ENCODE data around the gene PRLR.
"Not testable (repeated sequence)": the region's sequence is repeated elsewhere in the genome, so short reads cannot be mapped to it uniquely, and the experiment has no call there.

Gene PRLR

DNA sequence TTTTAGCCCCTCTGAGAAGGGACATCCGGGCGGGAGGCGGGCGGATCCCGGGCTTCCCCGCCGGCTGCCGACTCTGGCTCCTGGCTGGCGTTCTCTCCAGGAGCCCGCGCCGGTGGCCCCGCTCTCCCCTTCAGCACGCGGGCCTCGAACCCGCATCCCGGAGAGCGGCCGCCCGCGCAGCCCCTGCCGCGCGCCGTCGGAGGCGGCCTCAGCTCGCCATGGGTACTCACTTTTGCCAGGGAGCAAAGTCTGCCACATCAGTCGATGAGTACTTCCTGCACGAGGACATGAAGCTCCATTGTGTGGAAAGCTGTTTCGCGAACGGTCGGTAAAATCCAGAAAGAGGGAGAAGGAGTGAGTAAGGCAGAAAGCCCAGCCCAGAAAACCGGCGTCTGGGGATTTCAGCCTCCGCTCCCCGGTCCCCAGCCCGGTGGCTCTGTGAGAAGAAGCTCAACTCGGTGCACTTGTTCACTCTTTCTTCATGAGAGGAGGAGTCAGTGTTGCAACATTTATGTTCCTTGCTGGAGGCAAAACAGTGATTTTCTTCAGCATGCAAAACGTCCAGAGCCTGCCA, at the start of gene PRLR:
PRLR (minus strand) TSS at position 450 of the 574 bp plus-strand sequence. CDS start 140,867 bp downstream, outside the sequence.
- no peak for DNase-seq (ENCODE audit: low read depth in 2 of 2)

DNA sequence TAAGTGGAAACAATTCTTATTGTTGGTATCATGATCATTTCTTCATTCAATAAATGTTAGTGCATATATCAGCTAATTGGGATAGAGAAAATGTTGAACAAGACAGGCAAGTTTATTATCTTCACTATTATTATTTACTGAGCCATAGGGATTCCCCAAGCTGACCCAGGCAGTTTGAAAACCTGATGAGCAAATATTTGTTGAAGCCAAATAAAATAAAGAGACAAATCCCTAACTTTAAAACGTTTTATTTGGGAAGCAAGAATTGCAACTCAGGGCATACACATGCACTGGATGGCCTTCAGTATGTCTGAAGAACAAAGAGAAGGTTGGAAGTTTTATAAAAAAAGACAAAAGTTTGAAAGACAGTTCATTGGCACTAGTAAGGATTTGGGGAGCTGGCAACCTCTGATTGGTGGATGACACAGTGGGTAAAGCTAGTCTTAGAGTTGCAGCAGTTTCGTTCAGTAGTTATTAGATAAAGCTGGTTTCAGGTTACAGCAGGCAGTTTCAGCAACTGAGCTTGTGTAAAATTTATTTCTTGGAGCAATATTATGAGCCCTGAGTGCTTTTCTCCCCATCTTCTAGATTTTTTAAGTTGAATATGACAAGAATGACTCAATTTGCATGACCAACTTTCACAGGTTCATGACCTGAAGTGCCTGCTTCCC, 44.7 kb upstream of the PRLR start:
- no peak for DNase-seq (ENCODE audit: low read depth in 2 of 2)

DNA sequence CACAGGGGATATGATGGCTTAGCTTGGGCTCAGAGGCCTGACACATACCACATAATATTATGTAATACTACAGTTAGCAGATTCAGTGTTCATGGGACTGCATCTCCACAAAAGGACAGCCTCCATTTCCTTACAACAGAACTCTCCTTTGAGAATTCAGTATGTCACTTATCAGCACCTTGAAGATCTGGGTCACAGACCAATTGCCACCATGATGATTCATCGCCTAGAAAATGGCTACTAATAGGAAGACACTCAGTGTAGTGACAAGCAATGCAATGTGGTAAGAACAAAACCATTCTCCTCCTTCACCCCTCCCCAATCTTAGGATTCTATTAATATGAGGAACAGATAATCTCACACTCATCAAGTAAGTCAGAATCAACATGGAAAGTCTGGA, 38.7 kb upstream of the PRLR start:
- DNase-seq (ENCODE audit: low read depth in 2 of 2): no peak

DNA sequence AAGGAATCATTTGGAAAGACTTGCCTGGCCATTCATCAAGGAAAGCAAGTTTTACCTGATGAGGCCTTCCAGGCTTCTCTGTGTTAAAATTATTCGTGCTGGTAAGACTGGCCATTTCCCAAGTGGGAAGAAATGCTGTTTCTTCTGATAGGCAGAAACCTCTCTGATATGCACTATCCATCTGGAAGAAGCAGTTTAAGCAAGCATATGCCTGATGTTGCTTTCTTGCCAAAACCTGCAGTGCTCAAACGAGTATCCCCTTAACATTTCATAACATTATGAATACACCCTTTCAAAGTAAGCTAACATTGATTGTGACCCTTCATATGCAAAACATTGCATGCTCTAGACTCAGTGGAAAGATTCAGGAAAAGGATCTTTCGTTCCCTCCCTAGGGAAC, 36.0 kb upstream of the PRLR start:
- no peak for DNase-seq (ENCODE audit: low read depth in 2 of 2)

DNA sequence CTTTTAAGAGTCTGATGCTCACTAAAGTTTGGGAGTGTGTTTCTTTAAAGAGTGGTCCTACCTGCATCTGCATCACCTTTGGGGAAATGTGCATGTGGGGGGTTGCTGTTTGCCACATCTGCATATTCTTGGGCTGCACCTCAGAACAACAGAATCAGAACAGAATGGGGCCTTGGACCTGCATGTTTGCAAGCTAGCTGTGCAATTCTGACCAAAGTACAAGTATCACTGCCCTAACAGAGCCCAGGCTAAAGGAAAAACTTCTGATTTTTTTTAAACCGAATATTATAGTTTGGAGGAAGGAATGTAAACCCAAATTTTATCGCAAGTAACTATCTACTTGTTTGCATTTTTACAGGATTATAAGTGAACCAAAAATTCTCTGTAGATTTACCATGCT, 34.2 kb upstream of the PRLR start:
- DNase-seq (ENCODE audit: low read depth in 2 of 2): no peak

DNA sequence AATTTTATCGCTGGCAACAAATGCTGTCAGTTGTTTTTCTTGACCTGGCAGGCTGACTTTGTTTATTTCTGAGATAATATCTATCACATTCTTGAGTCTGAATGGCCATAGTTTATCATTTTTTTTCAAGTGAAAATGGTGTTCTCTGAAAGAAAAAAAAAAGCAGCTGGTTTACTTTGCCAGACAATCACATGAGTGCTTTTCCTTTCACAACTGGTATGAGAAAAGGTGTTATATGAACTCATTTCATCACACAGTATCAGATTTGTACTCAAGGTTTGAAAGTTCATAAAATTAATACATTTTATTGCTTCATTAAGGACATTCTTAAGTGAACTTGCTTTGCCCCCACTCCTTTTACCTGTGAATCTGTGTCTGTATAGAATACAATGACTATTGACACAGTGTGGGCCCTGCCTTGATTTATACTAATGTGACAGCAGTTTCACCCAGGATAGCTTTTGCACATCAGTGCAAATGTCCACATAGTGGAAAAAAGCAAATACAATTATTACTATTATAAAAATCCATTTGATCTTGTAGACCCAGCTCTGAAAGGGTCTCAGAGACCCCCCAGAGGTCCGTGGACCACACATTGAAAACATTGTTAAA, 33.1 kb upstream of the PRLR start:
- DNase-seq (ENCODE audit: low read depth in 2 of 2): no peak

DNA sequence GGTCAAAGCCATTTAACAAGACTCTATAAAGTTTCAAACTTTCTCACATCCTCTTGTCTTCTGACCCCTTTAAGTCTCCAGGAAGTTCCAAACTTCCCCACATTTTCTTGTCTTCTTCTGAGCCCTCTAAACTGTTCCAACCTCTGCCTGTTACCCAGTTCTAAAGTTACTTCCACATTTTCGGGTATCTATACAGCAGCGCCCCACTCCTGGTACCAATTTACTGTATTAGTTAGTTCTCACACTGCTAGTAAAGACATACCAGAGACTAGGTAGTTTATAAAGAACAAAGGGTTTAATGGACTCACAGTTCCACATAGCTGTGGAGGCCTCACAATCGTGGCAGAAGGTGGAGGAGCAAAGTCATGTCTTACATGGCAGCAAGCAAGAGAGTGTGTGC, 23.3 kb upstream of the PRLR start:
- no peak for DNase-seq (ENCODE audit: low read depth in 2 of 2)

DNA sequence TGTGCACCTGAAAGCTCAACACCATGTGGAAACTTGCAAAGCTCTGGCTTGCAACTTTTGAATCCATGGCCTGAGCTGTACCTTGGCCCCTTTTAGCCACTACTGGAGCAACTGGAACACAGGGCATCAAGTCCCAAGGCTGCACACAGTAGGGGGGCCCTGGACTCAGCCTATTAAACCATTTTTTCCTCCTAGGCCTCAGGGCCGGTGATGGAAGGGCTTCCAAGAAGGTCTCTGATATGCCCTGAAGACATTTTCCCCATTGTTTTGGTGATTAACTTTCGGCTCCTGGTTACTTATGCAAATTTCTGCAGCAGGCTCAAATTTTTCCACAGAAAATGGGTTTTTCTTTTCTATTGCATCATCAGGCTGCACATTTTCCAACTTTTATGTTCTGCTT, 22.7 kb upstream of the PRLR start:
- no peak for DNase-seq (ENCODE audit: low read depth in 2 of 2)

DNA sequence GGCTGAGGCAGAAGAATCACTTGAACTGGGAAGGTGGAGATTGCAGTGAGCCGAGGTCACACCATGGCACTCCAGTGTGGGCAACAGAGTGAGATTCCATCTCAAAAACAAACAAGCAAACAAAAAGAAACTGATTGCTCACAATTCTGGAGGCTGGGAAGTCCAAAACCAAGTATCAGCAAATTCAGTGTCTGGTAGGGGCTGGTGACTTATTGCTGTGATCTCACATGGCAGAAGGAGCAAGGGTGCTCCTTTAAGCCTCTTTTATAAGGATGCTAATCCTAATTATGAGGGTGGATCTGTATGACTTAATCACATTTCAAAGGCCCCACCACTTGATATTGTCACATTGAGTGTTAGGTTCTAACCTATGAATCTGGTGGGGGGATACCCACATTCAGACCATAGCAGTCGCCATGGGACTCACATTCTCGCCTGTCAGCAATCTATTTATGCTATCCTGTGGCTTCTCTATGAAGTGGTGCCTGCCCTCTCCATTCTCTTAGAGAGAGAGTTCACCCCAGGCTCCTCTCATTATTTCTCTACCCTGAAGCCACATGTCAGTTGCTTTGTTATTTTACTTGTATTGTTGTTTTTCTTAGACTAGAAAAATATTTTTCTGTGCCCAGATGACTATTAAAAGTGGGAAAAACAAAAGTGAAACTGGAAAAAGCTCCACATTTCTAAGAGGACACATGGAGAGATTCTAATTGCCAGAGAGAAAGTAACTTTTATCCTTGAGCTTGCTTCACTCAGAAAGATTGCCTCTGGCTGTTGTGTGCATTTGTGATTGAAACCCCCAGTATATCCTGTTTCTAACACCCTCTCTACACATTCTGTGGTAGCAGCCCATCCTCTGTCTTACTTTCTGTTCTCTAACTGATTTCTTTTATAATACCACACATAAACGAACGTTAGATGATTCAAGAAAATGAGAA, 18.8 kb upstream of the PRLR start:
- no peak for DNase-seq (ENCODE audit: low read depth in 2 of 2)

DNA sequence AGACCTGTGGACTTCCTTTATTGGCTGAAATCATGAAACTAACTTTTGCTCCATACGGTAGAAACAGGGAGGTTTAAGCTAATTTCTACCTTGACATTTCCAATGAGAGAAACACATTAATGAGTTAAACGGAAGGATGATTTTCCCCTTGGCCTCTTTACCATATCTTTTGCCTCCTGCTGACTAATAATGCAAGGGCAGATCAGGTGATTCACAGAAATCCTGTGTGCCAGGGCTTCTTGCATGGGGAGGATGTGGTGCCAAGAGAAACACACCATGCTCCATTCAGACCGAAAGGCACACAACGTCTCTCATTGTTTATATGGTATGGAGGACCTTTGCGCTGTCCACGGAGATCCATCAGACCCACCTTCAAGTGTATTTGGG, 17.4 kb upstream of the PRLR start:
- DNase-seq (ENCODE audit: low read depth in 2 of 2): no peak

DNA sequence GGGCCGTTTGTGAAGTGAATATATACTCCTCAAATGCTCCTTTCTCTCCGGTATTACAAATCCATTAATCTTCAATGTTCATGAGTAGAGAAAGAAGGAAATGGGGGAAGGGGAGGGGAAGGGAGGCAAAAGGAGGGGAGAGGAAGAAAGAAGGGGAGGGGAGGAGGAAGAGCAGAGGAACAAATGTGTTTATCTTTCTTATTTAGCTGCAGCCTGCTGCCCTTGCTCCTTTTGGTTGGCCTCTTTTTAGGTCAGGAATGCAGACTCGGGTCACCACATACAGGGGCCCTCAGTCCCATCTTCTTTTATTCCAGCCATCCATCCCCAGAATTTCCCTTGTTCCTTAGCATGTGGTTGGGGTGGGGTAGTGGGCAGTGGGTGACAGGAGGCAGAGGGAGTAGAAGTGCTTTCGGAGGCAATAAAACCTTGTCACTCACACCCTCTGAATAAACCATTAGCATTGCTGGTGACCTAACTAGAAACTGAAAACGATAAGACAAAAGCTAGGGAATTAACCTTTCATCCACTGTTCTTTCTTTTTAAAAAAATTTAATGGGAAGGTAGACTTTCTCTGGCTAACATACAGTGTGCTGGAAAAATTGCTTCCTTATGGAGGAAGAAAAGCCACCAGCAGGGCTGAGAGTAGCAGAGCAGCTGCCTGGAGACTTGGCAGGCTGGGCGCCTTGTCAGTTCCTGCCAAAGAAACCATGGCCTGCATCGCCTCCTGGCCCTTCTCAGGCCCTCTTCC, 16.8 kb upstream of the PRLR start:
- no peak for DNase-seq (ENCODE audit: low read depth in 2 of 2)

DNA sequence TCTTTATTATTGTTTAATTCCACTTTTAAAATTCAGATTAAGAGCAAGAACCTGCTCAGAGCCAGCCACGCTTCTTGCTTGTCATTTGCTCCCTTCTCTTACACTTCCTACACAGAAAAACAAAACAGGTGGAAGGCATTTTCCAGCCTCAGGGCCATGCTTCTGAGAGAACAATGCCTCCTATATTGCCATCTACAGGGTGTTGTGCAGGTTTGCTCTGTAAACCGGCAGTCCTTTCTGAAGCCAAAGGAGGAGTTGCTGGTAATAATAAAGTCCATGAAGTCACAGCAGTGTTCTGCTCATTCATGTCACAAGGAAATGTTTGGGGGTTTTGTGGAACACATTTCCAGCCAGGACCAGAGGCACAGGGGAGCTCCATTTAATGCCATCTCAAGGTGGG, 16.1 kb upstream of the PRLR start:
- DNase-seq (ENCODE audit: low read depth in 2 of 2): no peak

DNA sequence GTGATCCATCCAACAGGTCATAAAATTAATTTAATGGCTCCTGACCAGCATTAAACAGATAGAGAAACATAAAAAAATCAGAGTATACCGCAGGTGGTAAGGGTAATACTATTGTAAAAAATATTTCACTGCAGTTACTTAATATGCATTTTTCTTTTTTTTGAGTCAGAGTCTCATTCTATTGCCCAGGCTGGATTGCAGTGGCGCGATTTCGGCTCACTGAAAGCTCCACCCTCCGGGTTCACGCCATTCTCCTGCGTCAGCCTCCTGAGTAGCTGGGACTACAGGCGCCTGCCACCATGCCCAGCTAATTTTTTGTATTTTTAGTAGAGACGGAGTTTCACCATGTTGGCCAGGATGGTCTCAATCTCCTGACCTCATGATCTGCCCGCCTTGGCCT, 15.1 kb upstream of the PRLR start:
- DNase-seq (ENCODE audit: low read depth in 2 of 2): not testable (repeated sequence)

DNA sequence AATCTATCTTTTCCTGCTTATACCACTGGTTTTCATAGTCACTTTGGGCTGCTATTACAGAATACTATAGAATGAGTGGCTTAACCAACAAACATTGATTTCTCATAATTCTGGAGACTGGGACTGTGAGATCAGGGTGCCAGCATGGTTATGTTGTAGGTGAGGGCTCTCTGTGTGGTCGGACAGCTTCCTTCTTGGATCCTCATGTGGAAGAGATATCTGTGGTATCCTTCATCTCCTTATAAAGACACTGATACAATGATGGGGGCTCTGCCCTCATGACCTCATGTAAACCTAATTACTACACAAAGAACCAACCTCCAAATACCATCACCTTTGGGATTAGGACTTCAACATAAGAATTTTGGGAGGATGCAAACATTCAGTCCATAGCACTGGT, 13.9 kb upstream of the PRLR start:
- DNase-seq (ENCODE audit: low read depth in 2 of 2): no peak

DNA sequence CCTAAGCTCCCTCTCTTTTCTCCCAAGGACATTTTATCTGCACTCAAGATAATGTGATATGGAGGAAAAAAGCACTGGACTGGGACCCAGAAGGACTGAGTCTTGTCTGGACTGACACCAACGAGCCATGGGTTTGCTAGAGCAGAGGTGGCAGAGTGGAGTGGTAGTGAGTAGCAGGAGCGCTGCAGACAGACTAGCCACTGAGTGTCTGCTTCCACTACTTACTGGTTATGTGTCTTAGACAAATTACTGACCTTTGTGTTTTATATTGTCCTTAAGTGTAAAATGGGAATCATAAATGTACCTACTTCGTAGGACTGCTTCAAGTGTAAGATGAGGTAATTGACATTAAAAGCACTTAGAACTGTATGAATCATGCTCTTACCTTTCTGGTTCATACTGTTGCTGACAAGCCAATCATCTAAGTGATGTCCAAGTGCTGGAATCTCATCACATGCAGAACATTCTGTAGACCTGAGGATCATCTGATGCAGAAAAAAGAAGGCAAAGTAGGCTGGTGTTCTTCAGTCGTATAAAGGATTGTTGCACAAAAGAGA, 12.5 kb upstream of the PRLR start:
- DNase-seq (ENCODE audit: low read depth in 2 of 2): no peak

DNA sequence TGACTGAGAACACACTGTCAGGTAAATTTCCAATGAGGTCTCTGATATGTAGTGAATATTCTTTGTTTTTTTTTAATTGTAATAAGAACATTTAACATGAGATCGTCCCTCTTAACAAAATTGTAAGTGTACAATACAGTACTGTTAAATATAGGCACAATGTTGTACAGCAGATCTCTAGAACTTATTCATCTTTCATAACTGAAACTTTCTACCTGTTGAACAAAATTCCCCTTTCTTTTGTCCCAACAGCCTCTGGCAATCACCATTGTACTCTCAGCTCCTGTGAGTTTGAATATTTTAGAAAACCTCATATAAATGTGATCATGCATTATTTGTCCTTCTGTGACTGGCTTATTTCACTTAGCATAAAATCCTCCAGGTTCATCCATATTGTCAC, 10.6 kb upstream of the PRLR start:
- DNase-seq (ENCODE audit: low read depth in 2 of 2): no peak

DNA sequence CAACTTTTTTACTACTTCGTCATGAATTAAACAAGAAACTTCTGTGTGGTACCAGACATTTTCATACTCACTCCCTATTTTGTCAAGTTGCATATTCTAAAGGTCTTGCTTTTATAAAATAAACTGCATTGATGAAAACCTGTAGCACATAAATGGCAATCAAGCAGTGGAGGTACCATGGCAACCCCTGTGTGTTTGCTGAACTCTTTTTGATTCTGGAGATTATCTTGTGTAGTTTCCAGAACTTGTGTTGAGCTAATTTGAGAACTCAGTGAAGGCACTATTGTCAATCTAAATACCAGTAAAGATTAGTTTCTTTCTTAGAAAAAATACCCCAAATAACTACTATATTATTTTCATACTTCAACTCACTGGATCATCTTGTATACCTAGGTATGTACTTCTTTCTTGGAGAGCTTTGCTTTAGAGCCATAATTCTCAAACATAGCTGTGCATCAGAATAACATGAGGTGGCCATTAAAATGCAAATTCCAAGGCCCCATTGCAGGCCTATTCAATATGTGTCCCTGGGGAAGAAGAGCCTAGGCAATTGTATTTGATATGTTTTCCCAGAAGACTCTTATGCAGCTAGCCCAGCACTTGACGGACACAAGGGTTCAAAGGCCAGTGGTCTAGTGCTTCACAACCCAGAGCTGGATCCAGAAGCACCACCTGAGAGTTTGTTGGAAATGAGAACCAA, 9.8 kb upstream of the PRLR start:
- no peak for DNase-seq (ENCODE audit: low read depth in 2 of 2)

DNA sequence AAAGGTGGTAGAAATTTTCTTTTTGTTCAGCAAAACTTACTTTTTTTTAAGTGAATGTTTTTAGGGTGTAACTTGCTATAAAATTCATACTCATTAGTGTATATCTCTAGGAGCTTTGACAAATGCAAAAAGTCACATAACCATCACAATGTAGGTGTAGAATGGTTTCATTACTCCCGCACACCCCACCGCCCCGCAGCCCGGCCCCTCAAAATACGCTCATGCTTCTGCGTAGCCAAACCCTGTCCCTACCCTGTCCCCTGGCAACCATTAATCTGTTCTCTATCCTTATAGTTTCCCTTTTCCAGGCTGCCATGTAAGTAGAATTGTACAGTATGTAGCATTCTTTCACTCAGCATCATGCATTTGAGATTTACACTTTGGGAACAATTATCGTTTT, 9.2 kb upstream of the PRLR start:
- DNase-seq (ENCODE audit: low read depth in 2 of 2): no peak

DNA sequence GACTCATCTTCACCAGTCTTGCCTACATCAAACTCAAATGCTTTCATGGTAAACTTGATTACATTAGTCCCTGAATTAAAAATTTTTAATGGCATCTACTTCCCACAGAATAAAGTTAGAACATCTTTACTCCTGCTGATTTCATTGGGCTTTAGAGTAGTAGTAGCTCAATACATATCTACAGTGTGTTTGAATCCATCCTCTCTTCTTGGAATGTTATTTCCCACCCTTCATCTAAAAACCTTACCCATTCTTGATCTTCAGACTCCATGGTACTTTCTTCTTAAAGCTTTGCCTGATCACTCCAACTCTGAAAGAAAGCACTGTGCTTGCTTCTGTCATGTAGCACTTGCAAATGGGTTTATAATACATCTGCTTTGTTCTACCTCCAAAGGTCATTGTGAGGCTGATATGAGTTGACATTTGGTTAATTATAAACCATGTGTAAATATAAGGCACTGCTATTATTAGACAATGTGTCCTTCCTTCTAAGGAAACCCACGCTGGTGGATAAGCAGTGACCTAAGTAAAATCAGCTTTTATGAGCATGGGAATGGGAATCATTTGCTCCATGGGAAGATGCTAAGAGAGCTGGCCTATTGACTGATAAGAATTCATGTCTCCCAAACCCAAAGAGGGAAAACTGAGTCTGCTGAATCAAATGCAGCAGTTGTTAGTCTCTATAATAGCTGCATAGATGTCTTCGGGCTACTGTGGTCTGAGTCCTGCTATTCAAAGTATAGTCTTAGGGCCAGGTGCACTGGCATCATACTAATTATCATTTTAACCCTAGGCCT, 7.5 kb upstream of the PRLR start:
- no peak for DNase-seq (ENCODE audit: low read depth in 2 of 2)

DNA sequence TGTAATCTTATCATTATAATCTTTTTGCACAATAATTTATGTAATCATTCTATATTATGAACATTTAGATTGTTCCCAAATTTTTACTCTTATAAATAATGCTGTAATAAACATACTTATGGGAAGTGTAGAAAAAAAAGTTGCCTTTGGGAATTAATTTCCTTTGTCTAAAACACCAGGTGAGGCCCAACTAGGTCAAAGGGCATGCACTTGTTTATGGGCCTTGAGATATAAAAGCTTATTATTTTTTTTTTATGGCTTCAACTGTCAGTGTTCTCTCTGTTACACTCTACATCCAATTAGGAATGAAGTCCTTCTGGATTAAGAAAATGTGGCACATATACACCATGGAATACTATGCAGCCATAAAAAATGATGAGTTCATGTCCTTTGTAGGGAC, 6.5 kb upstream of the PRLR start:
- no peak for DNase-seq (ENCODE audit: low read depth in 2 of 2)

Data from stimulated activated CD8-positive, alpha-beta memory T cell treated with anti-CD3 and anti-CD28 coated beads, Interleukin-15, amount 100 ng/mL, for 48 hours (primary cell).